Measurements from ENCODE around the gene ARHGAP11B.
"Not testable (repeated sequence)": the region's sequence is repeated elsewhere in the genome, so short reads cannot be mapped to it uniquely, and the experiment has no call there.

Gene ARHGAP11B

GRCh38 chr15:30650012-30650929 lies 24.3 kb downstream of the ARHGAP11B start:
- Histone ChIP-seq H2AFZ (ENCODE audit: low read depth, low read length) (no peak overlapping the region), H3K4me1 (ENCODE audit: low read length) (peaks cover 51% of the 10 kb centered on the region), H3K36me3 (replicated peaks; ENCODE audit: low read depth, low read length) (peaks cover 20% of the 10 kb centered on the region), H3K9ac (ENCODE audit: low read length) (peak overlapping the region; percentile 37; the same call in 1 of the 2 replicates), H4K20me1 (ENCODE audit: insufficient read depth, low read length) (no peaks in the 10 kb centered on the region), H3K27me3 (ENCODE audit: low read depth, low read length) (no peaks in the 10 kb centered on the region), H3K4me2 (ENCODE audit: low read length) (peak overlapping the region; percentile 62), H3K79me2 (ENCODE audit: low read length) (peaks cover 56% of the 10 kb centered on the region), H3K27ac (ENCODE audit: low read length) (peak overlapping the region; percentile 94), H3K4me3 (ENCODE audit: low read length) (peak overlapping the region; percentile 29), H3K9me3 (ENCODE audit: insufficient read depth, low read length) (no peaks in the 10 kb centered on the region)
- no peak for TF ChIP-seq CTCF (IDR thresholded peaks at IDR 0.05; ENCODE audit: low read depth, low read length)
- no peak for TF ChIP-seq EZH2phosphoT487 (IDR thresholded peaks at IDR 0.05; ENCODE audit: low read depth)

GRCh38 chr15:30661154-30661553 lies 35.2 kb downstream of the ARHGAP11B start:
- H3K27me3 ChIP-seq (ENCODE audit: low read depth, low read length); H3K4me1 ChIP-seq (ENCODE audit: low read length); H3K4me3 ChIP-seq (ENCODE audit: low read length); H3K9me3 ChIP-seq (ENCODE audit: insufficient read depth, low read length); H4K20me1 ChIP-seq (ENCODE audit: insufficient read depth, low read length); H3K9ac ChIP-seq (ENCODE audit: low read length); H3K27ac ChIP-seq (ENCODE audit: low read length); H2AFZ ChIP-seq (ENCODE audit: low read depth, low read length); H3K4me2 ChIP-seq (ENCODE audit: low read length): not testable (repeated sequence)
- H3K36me3 ChIP-seq (replicated peaks; ENCODE audit: low read depth, low read length), result peaks cover 18% of the 10 kb centered on the region
- peaks cover 30% of the 10 kb centered on the region for H3K79me2 ChIP-seq (ENCODE audit: low read length)
- peak; percentile 44 for TF ChIP-seq CTCF (IDR thresholded peaks at IDR 0.05; ENCODE audit: low read depth, low read length)

- not testable (repeated sequence) for H3K4me3 ChIP-seq (ENCODE audit: low read length); H3K4me1 ChIP-seq (ENCODE audit: low read length); H3K79me2 ChIP-seq (ENCODE audit: low read length); H4K20me1 ChIP-seq (ENCODE audit: insufficient read depth, low read length); H3K4me2 ChIP-seq (ENCODE audit: low read length); H2AFZ ChIP-seq (ENCODE audit: low read depth, low read length); H3K27me3 ChIP-seq (ENCODE audit: low read depth, low read length); H3K9me3 ChIP-seq (ENCODE audit: insufficient read depth, low read length); H3K9ac ChIP-seq (ENCODE audit: low read length); H3K27ac ChIP-seq (ENCODE audit: low read length)
- peaks cover 57% of the 10 kb centered on the region for H3K36me3 ChIP-seq (replicated peaks; ENCODE audit: low read depth, low read length)
These were observed 43.7 kb downstream of the ARHGAP11B start for GRCh38 chr15:30669621-30670020.

GRCh38 chr15:30670056-30670455 lies 44.1 kb downstream of the ARHGAP11B start:
- H4K20me1 ChIP-seq (ENCODE audit: insufficient read depth, low read length), result no peaks in the 10 kb centered on the region
- peaks cover 57% of the 10 kb centered on the region for H3K36me3 ChIP-seq (replicated peaks; ENCODE audit: low read depth, low read length)
- no peak for TF ChIP-seq EZH2phosphoT487 (IDR thresholded peaks at IDR 0.05; ENCODE audit: low read depth)

GRCh38 chr15:30671309-30671708 lies 45.4 kb downstream of the ARHGAP11B start:
- H2AFZ ChIP-seq (ENCODE audit: low read depth, low read length), result no peak overlapping the region
- H3K4me2 ChIP-seq (ENCODE audit: low read length), result no peak overlapping the region
- TF ChIP-seq EZH2phosphoT487 (IDR thresholded peaks at IDR 0.05; ENCODE audit: low read depth) (no peak), CTCF (IDR thresholded peaks at IDR 0.05; ENCODE audit: low read depth, low read length) (no peak)
- H3K9ac ChIP-seq (ENCODE audit: low read length), result no peak overlapping the region
- no peaks in the 10 kb centered on the region for H4K20me1 ChIP-seq (ENCODE audit: insufficient read depth, low read length)
- 0 out of 2 replicates have a peak, but pooled peaks cover 2% of the 10 kb centered on the region for H3K79me2 ChIP-seq (ENCODE audit: low read length)
- peaks cover 48% of the 10 kb centered on the region for H3K36me3 ChIP-seq (replicated peaks; ENCODE audit: low read depth, low read length)
- no peaks in the 10 kb centered on the region for H3K9me3 ChIP-seq (ENCODE audit: insufficient read depth, low read length)
- H3K27me3 ChIP-seq (ENCODE audit: low read depth, low read length), result no peaks in the 10 kb centered on the region
- H3K27ac ChIP-seq (ENCODE audit: low read length), result no peak overlapping the region
- H3K4me1 ChIP-seq (ENCODE audit: low read length), result peaks cover 5% of the 10 kb centered on the region; the same call in 1 of the 2 replicates
- no peak overlapping the region for H3K4me3 ChIP-seq (ENCODE audit: low read length)

More at GRCh38 chr15:30670056-30670455, 44.1 kb downstream of the ARHGAP11B start:
- Histone ChIP-seq H3K4me1 (ENCODE audit: low read length) (peaks cover 5% of the 10 kb centered on the region; the same call in 1 of the 2 replicates), H3K27me3 (ENCODE audit: low read depth, low read length) (no peaks in the 10 kb centered on the region), H3K9me3 (ENCODE audit: insufficient read depth, low read length) (no peaks in the 10 kb centered on the region), H3K4me2 (ENCODE audit: low read length) (no peak overlapping the region), H2AFZ (ENCODE audit: low read depth, low read length) (no peak overlapping the region), H3K79me2 (ENCODE audit: low read length) (0 out of 2 replicates have a peak, but pooled peaks cover 2% of the 10 kb centered on the region), H3K4me3 (ENCODE audit: low read length) (no peak overlapping the region), H3K27ac (ENCODE audit: low read length) (no peak overlapping the region), H3K9ac (ENCODE audit: low read length) (no peak overlapping the region)

Measured in OCI-LY3 (cell line).